OCI-LY7 (cell line): ENCODE results near the gene FOXL3.

ENCODE experiments used
- EZH2phosphoT487 ChIP-seq: fragments of 200-600 bp; sonication (generic); IDR thresholded peaks from 2 replicates; pipeline ENCODE4 v1.6.1; 2018; ENCODE audit warnings: low read depth, borderline replicate concordance, mild to moderate bottlenecking, mixed run types, antibody characterized with exemption, low read length, moderate library complexity, mixed read lengths
- TF ChIP-seq, protein P1 (sequence below): fragments of 200-600 bp; sonication (generic); conservative IDR thresholded peaks from 2 replicates; pipeline ENCODE4 v1.5.1; 2014; ENCODE audit warnings: mild to moderate bottlenecking, antibody characterized with exemption, low read length, moderate library complexity, mixed read lengths

DNA sequence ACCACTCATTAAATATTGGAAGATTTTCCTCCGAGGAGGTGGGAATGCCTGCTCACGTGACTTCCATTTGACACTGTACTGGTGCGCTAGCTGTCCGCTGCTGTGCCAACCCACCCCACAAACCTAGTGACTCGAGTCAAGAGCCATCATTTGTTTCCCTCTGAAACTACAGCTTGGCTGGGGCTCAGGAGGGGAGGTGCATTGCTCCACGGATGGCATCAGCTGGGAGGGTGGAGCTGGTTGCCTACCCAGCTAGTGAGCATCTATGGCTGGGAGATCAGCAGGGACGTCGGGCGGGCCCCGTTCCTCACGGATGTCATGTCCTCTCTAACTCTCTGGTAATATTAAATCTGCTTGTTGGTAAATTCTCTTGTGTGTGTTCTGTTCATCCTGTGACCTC, 9.5 kb upstream of the FOXL3 start:
- TF ChIP-seq, protein P1, sequence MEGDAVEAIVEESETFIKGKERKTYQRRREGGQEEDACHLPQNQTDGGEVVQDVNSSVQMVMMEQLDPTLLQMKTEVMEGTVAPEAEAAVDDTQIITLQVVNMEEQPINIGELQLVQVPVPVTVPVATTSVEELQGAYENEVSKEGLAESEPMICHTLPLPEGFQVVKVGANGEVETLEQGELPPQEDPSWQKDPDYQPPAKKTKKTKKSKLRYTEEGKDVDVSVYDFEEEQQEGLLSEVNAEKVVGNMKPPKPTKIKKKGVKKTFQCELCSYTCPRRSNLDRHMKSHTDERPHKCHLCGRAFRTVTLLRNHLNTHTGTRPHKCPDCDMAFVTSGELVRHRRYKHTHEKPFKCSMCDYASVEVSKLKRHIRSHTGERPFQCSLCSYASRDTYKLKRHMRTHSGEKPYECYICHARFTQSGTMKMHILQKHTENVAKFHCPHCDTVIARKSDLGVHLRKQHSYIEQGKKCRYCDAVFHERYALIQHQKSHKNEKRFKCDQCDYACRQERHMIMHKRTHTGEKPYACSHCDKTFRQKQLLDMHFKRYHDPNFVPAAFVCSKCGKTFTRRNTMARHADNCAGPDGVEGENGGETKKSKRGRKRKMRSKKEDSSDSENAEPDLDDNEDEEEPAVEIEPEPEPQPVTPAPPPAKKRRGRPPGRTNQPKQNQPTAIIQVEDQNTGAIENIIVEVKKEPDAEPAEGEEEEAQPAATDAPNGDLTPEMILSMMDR = no peak
- TF ChIP-seq EZH2phosphoT487 = no peak
